Tibial artery (tissue), 4 donors: Measurements from ENCODE around the gene NFATC1.

Experiments
- DNase-seq, 2 donors: peaks; one replicate each; pipeline ENCODE4 v3.0.0-alpha.2; 2019
- H3K27ac ChIP-seq, 2 donors: fragments of 200-600 bp; sonication (generic) in 1 of 2; 1 replicate in 1 of 2; 2 replicates in 1 of 2; pipeline ENCODE4 v1.5.1; 2018 to 2019; ENCODE audit warnings: mild to moderate bottlenecking in 1 of 2
- H3K27me3 ChIP-seq, 2 donors: fragments of 200-600 bp; sonication (generic) in 1 of 2; one replicate each; pipeline versions ENCODE4 v1.5.1 to v1.6.0; 2016 to 2019
- H3K36me3 ChIP-seq, 3 donors: fragments of 200-600 bp; sonication (generic) in 2 of 3; one replicate each; pipeline ENCODE4 v1.5.1; 2016 to 2019; ENCODE audit warnings: mild to moderate bottlenecking in 2 of 3
- H3K4me1 ChIP-seq, 4 donors: fragments of 200-600 bp; sonication (generic) in 2 of 4; 1 replicate in 3 of 4; 2 replicates in 1 of 4; pipeline ENCODE4 v1.5.1; 2016 to 2019
- H3K4me3 ChIP-seq, 2 donors: fragments of 200-600 bp; sonication (generic) in 1 of 2; 1 replicate in 1 of 2; 2 replicates in 1 of 2; pipeline ENCODE4 v1.5.1; 2018 to 2019; ENCODE audit warnings: mild to moderate bottlenecking in 2 of 2
- H3K9me3 ChIP-seq, 3 donors: fragments of 200-600 bp; sonication (generic) in 1 of 3; one replicate each; pipeline ENCODE4 v1.5.1; 2016 to 2019
- intact Hi-C: fragments of 100-400 bp; cut with DNase I; formaldehyde crosslinking; loops from one replicate; pipeline ENCODE4 v1.15.0; 2023; ENCODE audit warnings: low total_unique reads
- TF ChIP-seq, protein P1 (sequence below), 2 experiments: fragments of 200-600 bp in 1 of 2; fragments of 450-650 bp in 1 of 2; IDR thresholded peaks; one replicate each; pipeline ENCODE4 v1.5.1; 2017 to 2019; ENCODE audit warnings: antibody characterized with exemption in 2 of 2, mild to moderate bottlenecking in 1 of 2, moderate library complexity in 1 of 2

NFATC1 gene

DNA sequence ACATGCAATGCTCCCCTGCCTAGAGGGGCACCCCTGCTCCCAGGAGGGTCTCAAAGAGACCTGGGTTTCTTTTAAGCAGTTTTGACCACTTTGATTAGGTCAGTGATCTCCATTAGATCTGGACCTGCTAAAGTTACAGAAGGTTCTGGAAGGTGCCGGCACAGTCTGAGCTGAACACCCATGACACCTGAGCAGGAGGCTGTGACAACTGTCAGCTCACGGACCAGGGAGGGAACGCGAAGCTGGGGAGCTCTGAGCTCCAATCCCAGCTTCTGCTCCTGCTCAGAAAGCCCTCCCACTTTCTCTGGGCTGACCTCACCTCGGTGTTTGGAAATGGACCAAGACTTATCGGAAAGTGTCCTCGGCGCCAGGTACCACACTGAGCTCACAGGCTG lies 113.8 kb downstream of the NFATC1 start:
- Histone ChIP-seq H3K36me3 (peaks cover 0 to 25% (median 13%) of the 10 kb centered on the region in 3 donors), H3K27me3 (no peaks in the 10 kb centered on the region), H3K4me3 (no peak overlapping the region), H3K9me3 (no peaks in the 10 kb centered on the region), H3K27ac (no peak overlapping the region), H3K4me1 (peaks cover 0 to 30% (median 28%) of the 10 kb centered on the region in 4 donors)
- intact Hi-C loops: loop anchor here (5.0 kb wide), 1 partner anchor 107 kb away; no protein-coding TSS in a partner anchor
- peak; percentile 16 to 57 for DNase-seq
- TF ChIP-seq, protein P1, sequence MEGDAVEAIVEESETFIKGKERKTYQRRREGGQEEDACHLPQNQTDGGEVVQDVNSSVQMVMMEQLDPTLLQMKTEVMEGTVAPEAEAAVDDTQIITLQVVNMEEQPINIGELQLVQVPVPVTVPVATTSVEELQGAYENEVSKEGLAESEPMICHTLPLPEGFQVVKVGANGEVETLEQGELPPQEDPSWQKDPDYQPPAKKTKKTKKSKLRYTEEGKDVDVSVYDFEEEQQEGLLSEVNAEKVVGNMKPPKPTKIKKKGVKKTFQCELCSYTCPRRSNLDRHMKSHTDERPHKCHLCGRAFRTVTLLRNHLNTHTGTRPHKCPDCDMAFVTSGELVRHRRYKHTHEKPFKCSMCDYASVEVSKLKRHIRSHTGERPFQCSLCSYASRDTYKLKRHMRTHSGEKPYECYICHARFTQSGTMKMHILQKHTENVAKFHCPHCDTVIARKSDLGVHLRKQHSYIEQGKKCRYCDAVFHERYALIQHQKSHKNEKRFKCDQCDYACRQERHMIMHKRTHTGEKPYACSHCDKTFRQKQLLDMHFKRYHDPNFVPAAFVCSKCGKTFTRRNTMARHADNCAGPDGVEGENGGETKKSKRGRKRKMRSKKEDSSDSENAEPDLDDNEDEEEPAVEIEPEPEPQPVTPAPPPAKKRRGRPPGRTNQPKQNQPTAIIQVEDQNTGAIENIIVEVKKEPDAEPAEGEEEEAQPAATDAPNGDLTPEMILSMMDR (IDR thresholded peaks at IDR 0.05): no peak

DNA sequence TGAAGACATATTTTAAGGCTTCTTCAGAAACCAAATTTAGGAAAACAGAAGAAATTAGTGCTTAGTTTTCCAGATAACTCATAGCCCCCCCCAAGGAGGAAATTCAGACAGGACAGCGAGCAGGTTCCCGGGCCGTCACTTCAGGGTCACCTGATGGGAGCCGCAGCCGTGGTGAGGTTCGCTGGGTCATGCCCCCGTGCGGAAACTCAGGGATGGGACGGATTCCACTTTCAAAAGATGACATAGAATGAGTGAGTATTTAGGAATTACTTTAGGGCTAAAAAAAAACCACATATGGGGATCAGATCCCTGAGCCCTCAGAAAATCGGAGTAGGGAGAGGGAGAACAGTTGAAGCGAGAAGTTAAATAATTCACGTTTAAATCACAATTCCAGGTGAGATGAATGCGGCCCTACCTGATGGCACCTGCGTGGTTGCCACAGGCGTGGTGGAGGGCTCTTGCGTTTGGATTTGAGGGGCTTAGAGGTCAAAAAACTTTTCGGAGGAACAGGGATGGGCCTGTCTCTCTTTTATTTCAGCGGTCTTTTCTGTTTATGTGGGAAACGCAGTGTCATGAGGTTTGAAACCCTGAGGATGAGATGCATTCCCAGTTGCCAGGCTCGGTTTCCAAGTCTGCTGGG lies 114.4 kb downstream of the NFATC1 start:
- H3K27me3 ChIP-seq: no peaks in the 10 kb centered on the region
- no peaks in the 10 kb centered on the region for H3K9me3 ChIP-seq
- H3K27ac ChIP-seq: no peak overlapping the region
- peak; percentile 6 to 51 for DNase-seq
- TF ChIP-seq, protein P1 (IDR thresholded peaks at IDR 0.05): no peak
- intact Hi-C loops: no loop called here
- H3K4me3 ChIP-seq: no peak overlapping the region
- H3K4me1 ChIP-seq: peaks cover 0 to 30% (median 28%) of the 10 kb centered on the region in 4 donors
- H3K36me3 ChIP-seq: peaks cover 0 to 25% (median 13%) of the 10 kb centered on the region in 3 donors

DNA sequence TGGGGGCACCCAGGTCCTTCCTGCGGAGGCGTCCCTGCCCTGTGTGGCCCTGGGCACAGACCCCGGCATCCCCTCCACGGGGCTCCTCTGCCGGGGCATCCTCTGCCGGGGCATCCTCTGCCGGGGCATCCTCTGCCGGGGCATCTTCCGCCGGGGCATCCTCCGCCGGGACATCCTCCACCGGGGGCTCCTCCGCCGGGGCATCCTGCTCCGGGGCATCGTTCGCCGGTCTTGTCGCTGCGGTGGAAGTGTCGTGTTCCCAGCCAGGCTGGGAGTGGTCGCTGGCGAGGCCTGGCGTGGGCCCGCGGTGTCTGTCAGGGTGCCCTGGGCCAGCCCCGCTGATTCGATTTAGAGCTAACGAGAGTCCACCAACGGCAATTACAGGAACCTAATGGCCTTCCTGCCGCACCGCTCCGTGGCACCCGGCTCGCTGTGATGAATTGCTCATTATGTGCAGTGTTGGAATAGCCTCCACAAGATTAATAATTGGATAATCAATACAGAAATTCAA lies 115.1 kb downstream of the NFATC1 start:
- Histone ChIP-seq H3K4me3 (no peak overlapping the region), H3K27me3 (no peaks in the 10 kb centered on the region), H3K9me3 (no peaks in the 10 kb centered on the region), H3K4me1 (peaks cover 0 to 27% (median 26%) of the 10 kb centered on the region in 4 donors), H3K36me3 (peaks cover 0 to 25% (median 13%) of the 10 kb centered on the region in 3 donors), H3K27ac (no peak overlapping the region)
- intact Hi-C loops: no loop called here
- TF ChIP-seq, protein P1 (IDR thresholded peaks at IDR 0.05): no peak
- peak; percentile 10 to 59 for DNase-seq

DNA sequence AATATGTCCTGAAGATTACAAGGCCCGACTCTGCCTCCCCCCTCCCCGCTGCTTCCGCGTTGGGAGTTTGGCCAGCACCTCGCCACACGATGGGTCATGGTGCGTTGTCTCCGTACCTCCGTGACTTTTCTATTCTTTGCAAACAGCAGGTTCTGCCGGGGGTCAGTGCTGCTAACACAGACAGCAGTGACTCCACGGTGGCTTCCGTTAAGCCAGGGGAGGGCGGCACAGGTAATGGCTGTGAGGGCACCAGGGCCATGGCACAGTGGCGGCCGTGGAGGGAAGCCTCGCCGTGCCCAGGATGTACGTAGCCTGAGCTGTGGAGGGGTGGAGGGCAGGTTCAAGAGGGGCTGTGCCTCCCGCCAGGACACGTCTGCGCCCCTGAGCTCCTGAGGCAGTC lies 115.5 kb downstream of the NFATC1 start:
- Histone ChIP-seq H3K27ac (no peak overlapping the region), H3K4me3 (no peak overlapping the region), H3K27me3 (no peaks in the 10 kb centered on the region), H3K36me3 (peaks cover 0 to 25% (median 13%) of the 10 kb centered on the region in 3 donors), H3K4me1 (peaks cover 0 to 22% (median 21%) of the 10 kb centered on the region in 4 donors), H3K9me3 (no peaks in the 10 kb centered on the region)
- DNase-seq: peak; percentile 15 to 49
- intact Hi-C loops: no loop called here
- TF ChIP-seq, protein P1 (IDR thresholded peaks at IDR 0.05): no peak

DNA sequence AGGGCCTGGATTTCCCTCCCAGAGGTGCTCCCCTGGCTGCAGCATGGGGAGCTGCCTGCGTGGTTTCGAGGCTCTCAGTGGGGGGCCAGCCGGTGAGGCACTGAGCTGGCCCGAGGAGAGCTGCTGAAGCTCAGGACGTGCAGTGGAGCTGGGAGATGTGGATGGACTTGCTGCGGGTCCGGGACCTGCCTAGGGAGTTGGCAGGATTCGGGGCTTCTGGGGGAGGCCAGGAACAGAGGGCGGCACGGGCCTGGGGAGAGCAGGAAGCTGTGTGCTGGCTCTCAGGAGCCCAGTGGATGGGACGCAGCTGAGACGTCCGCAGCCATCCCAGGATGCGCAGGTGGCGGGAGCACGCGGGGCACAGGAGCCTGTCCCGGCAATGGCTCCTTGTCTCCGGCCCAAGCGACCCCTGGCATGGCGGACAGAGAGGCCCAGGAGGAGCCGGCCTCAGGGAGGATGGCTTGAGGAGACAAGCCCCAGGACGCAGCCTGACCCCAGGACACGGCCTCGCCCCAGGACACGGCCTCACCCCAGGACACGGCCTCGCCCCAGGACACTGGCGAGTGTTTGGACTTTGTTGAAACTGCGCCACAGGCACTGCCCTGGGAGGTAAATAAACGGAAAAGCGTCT lies 116.1 kb downstream of the NFATC1 start:
- H3K4me1 ChIP-seq: peaks cover 0 to 17% (median 16%) of the 10 kb centered on the region in 4 donors
- no peaks in the 10 kb centered on the region for H3K27me3 ChIP-seq
- H3K36me3 ChIP-seq: peaks cover 0 to 25% (median 13%) of the 10 kb centered on the region in 3 donors
- intact Hi-C loops: no loop called here
- TF ChIP-seq, protein P1 (IDR thresholded peaks at IDR 0.05): no peak
- H3K4me3 ChIP-seq: no peak overlapping the region
- no peaks in the 10 kb centered on the region for H3K9me3 ChIP-seq
- H3K27ac ChIP-seq: no peak overlapping the region
- DNase-seq: peak; percentile 12 to 63
